HEK293 (cell line): ENCODE results near the gene CLNK.
"Not testable (repeated sequence)": the region's sequence is repeated elsewhere in the genome, so short reads cannot be mapped to it uniquely, and the experiment has no call there.

ENCODE experiments used
- CTCF ChIA-PET: fragments of 350-600 bp; formaldehyde crosslinking; extraction: SDS; loops from one replicate; lab custom pipeline; 2021; ENCODE audit warnings: antibody characterized with exemption; lab: Yijun Ruan, JAX
- POLR2A ChIA-PET: fragments of 300-600 bp; formaldehyde crosslinking; extraction: SDS; loops from one replicate; lab custom pipeline; 2020; ENCODE audit warnings: antibody characterized with exemption, inconsistent platforms; lab: Yijun Ruan, JAX
- H3K27ac ChIP-seq: fragments of 200-500 bp; sonication (Bioruptor generic); 2 replicates; pipeline ENCODE4 v1.5.1; 2014; ENCODE audit warnings: low read depth, low read length, control low read depth, inconsistent platforms; ENCODE audit errors: extremely low read depth
- H3K36me3 ChIP-seq, 2 experiments: fragments of 200-500 bp in 1 of 2; sonication (Bioruptor generic) in 1 of 2; 1 replicate in 1 of 2; 2 replicates in 1 of 2; pipeline ENCODE4 v1.5.1; 2014 to 2017; ENCODE audit warnings: inconsistent platforms in 2 of 2, low read length in 2 of 2; ENCODE audit not compliant: control insufficient read depth in 2 of 2, insufficient read depth in 1 of 2
- H3K4me1 ChIP-seq: fragments of 200-500 bp; sonication (Bioruptor generic); 2 replicates; pipeline ENCODE4 v1.5.1; 2014; ENCODE audit warnings: mild to moderate bottlenecking, low read length, inconsistent platforms; ENCODE audit not compliant: control insufficient read depth, insufficient read depth
- H3K4me3 ChIP-seq: 2 replicates; pipeline ENCODE4 v1.5.1; 2011; ENCODE audit warnings: low read depth, mild to moderate bottlenecking, control low read depth, low read length, moderate library complexity
- H3K9me3 ChIP-seq: fragments of 200-500 bp; sonication (Bioruptor generic); 2 replicates; pipeline ENCODE4 v1.5.1; 2014; ENCODE audit warnings: low read depth, low read length, inconsistent platforms; ENCODE audit not compliant: control insufficient read depth, insufficient read depth
- GLI4 ChIP-seq: fragments of 450-650 bp; formaldehyde crosslinking; IDR thresholded peaks from 2 replicates; pipeline ENCODE4 v1.5.1; 2016; ENCODE audit warnings: missing biosample characterization, missing genetic modification characterization
- RBAK ChIP-seq: fragments of 450-650 bp; formaldehyde crosslinking; IDR thresholded peaks from 2 replicates; pipeline ENCODE4 v1.5.1; 2016; ENCODE audit warnings: missing biosample characterization, missing genetic modification characterization
- SP7 ChIP-seq: fragments of 450-650 bp; formaldehyde crosslinking; IDR thresholded peaks from 2 replicates; pipeline ENCODE4 v1.5.1; 2016; ENCODE audit warnings: missing biosample characterization, missing genetic modification characterization
- TCF7L2 ChIP-seq: IDR thresholded peaks from 2 replicates; pipeline ENCODE4 v1.6.1; 2011; ENCODE audit warnings: low read depth, mild to moderate bottlenecking, inconsistent platforms, low read length, moderate library complexity, borderline replicate concordance
- ZBTB21 ChIP-seq: fragments of 450-650 bp; formaldehyde crosslinking; IDR thresholded peaks from 2 replicates; pipeline ENCODE4 v1.5.1; 2017; ENCODE audit warnings: missing biosample characterization, missing genetic modification characterization
- ZFP3 ChIP-seq: fragments of 450-650 bp; formaldehyde crosslinking; IDR thresholded peaks from 2 replicates; pipeline ENCODE4 v1.5.1; 2016; ENCODE audit warnings: low read depth, missing biosample characterization, missing genetic modification characterization
- ZNF184 ChIP-seq: fragments of 450-650 bp; IDR thresholded peaks from 2 replicates; pipeline ENCODE4 v1.5.1; 2018; ENCODE audit warnings: missing biosample characterization, mild to moderate bottlenecking, missing genetic modification characterization
- ZNF211 ChIP-seq: fragments of 450-650 bp; formaldehyde crosslinking; IDR thresholded peaks from 2 replicates; pipeline ENCODE4 v1.5.1; 2016; ENCODE audit warnings: low read depth, missing biosample characterization, missing genetic modification characterization
- ZNF292 ChIP-seq: fragments of 450-650 bp; formaldehyde crosslinking; IDR thresholded peaks from 2 replicates; pipeline ENCODE4 v1.5.1; 2016; ENCODE audit warnings: low read depth, missing biosample characterization, missing genetic modification characterization, borderline replicate concordance
- ZNF423 ChIP-seq: fragments of 450-650 bp; formaldehyde crosslinking; IDR thresholded peaks from 2 replicates; pipeline ENCODE4 v1.5.1; 2016; ENCODE audit warnings: missing biosample characterization, missing genetic modification characterization
- ZNF510 ChIP-seq: fragments of 450-650 bp; formaldehyde crosslinking; IDR thresholded peaks from 2 replicates; pipeline ENCODE4 v1.5.1; 2018; ENCODE audit warnings: mild to moderate bottlenecking, missing genetic modification characterization, missing biosample characterization; ENCODE audit not compliant: insufficient replicate concordance
- ZNF518A ChIP-seq: fragments of 450-650 bp; formaldehyde crosslinking; conservative IDR thresholded peaks from 2 replicates; pipeline ENCODE4 v1.5.1; 2016; ENCODE audit warnings: low read depth, missing biosample characterization, missing genetic modification characterization
- ZNF521 ChIP-seq: fragments of 450-650 bp; formaldehyde crosslinking; IDR thresholded peaks from 2 replicates; pipeline ENCODE4 v1.5.1; 2017; ENCODE audit warnings: missing biosample characterization, mild to moderate bottlenecking, missing genetic modification characterization
- ZNF555 ChIP-seq: fragments of 450-650 bp; formaldehyde crosslinking; conservative IDR thresholded peaks from 2 replicates; pipeline ENCODE4 v1.5.1; 2017; ENCODE audit warnings: missing biosample characterization, mild to moderate bottlenecking, missing genetic modification characterization, inconsistent platforms
- ZSCAN16 ChIP-seq: fragments of 450-650 bp; formaldehyde crosslinking; IDR thresholded peaks from 2 replicates; pipeline ENCODE4 v1.5.1; 2016; ENCODE audit warnings: missing biosample characterization, missing genetic modification characterization
- TF ChIP-seq, protein P1 (sequence below): fragments of 450-650 bp; formaldehyde crosslinking; IDR thresholded peaks from 2 replicates; pipeline ENCODE4 v1.5.1; 2016; ENCODE audit warnings: missing biosample characterization, missing genetic modification characterization
- TF ChIP-seq, protein P2 (sequence below): fragments of 450-650 bp; formaldehyde crosslinking; IDR thresholded peaks from 2 replicates; pipeline ENCODE4 v1.5.1; 2016; ENCODE audit warnings: missing biosample characterization, missing genetic modification characterization

The CLNK gene

DNA sequence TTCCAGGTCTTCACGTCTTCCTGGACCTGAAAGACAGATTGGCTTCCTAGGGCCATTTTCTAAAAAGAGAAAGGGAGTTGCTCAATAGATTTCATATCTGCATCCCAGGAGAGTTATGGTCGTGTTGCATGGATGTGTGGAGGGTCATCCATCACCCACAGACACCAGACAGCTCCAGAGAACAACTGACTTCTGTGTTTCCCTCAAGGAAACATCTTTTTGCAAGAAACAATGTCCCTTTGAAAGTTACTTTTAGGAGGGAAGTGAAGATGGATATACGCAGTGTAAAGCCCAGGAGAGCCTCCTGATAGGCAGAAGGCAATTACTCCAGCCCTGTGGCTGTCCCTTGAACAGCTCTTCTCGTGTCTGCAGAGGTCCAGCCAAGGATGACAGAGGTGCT, 108.3 kb downstream of the CLNK start (continued):
- TF ChIP-seq GLI4 (tag by site-specific recombination) (no peak), ZBTB21 (no peak), ZNF292 (tag by site-specific recombination) (no peak), ZNF555 (tag by site-specific recombination) (no peak), ZNF521 (tag by site-specific recombination) (no peak), ZNF510 (tag by site-specific recombination) (no peak), TCF7L2 (no peak), SP7 (tag by site-specific recombination) (no peak), ZNF518A (tag by site-specific recombination) (no peak), RBAK (tag by site-specific recombination) (no peak), ZNF211 (tag by site-specific recombination) (no peak)
- TF ChIP-seq, all 188 proteins: peak for 0

- CTCF ChIA-PET = no interaction called here
- Histone ChIP-seq H3K9me3 (no peaks in the 10 kb centered on the region), H3K4me3 (no peak overlapping the region), H3K4me1 (no peaks in the 10 kb centered on the region; the same call in 1 of the 2 replicates), H3K27ac (no peak overlapping the region), H3K36me3 (no peaks in the 10 kb centered on the region)
- POLR2A ChIA-PET = no interaction called here
- no peak for TF ChIP-seq ZSCAN16 (tag by site-specific recombination)
- TF ChIP-seq ZFP3 (tag by site-specific recombination) = no peak
- TF ChIP-seq, protein P1, sequence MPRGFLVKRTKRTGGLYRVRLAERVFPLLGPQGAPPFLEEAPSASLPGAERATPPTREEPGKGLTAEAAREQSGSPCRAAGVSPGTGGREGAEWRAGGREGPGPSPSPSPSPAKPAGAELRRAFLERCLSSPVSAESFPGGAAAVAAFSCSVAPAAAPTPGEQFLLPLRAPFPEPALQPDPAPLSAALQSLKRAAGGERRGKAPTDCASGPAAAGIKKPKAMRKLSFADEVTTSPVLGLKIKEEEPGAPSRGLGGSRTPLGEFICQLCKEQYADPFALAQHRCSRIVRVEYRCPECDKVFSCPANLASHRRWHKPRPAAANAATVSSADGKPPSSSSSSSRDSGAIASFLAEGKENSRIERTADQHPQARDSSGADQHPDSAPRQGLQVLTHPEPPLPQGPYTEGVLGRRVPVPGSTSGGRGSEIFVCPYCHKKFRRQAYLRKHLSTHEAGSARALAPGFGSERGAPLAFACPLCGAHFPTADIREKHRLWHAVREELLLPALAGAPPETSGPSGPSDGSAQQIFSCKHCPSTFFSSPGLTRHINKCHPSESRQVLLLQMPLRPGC (tag by site-specific recombination) = no peak
- TF ChIP-seq, protein P2, sequence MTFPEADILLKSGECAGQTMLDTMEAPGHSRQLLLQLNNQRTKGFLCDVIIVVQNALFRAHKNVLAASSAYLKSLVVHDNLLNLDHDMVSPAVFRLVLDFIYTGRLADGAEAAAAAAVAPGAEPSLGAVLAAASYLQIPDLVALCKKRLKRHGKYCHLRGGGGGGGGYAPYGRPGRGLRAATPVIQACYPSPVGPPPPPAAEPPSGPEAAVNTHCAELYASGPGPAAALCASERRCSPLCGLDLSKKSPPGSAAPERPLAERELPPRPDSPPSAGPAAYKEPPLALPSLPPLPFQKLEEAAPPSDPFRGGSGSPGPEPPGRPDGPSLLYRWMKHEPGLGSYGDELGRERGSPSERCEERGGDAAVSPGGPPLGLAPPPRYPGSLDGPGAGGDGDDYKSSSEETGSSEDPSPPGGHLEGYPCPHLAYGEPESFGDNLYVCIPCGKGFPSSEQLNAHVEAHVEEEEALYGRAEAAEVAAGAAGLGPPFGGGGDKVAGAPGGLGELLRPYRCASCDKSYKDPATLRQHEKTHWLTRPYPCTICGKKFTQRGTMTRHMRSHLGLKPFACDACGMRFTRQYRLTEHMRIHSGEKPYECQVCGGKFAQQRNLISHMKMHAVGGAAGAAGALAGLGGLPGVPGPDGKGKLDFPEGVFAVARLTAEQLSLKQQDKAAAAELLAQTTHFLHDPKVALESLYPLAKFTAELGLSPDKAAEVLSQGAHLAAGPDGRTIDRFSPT (tag by site-specific recombination) = no peak
- no peak for TF ChIP-seq ZNF423 (tag by site-specific recombination)
- no peak for TF ChIP-seq ZNF184
Measured at GRCh38 chr4:10575414-10575813, 109.2 kb downstream of the CLNK start.

GRCh38 chr4:10574553-10574952, 110.0 kb downstream of the CLNK start:
- POLR2A ChIA-PET, CTCF ChIA-PET: not testable (repeated sequence)

More at GRCh38 chr4:10574553-10574952, 110.0 kb downstream of the CLNK start:
- not testable (repeated sequence) for H3K27ac ChIP-seq, H3K9me3 ChIP-seq, H3K36me3 ChIP-seq, H3K4me3 ChIP-seq, H3K4me1 ChIP-seq
